Measurements from ENCODE around the gene PDZRN4.
"Not testable (repeated sequence)": the region's sequence is repeated elsewhere in the genome, so short reads cannot be mapped to it uniquely, and the experiment has no call there.

PDZRN4 gene

GRCh38 chr12:41213648-41214047 lies 25.5 kb downstream of the PDZRN4 start:
- DNase-seq (ENCODE audit: low read depth in 2 of 2), result no peak

GRCh38 chr12:41217727-41218126 lies 29.6 kb downstream of the PDZRN4 start:
- DNase-seq (ENCODE audit: low read depth in 2 of 2), result no peak

GRCh38 chr12:41220931-41221330 lies 32.8 kb downstream of the PDZRN4 start:
- no peak for DNase-seq (ENCODE audit: low read depth in 2 of 2)

- no peak for DNase-seq (ENCODE audit: low read depth in 2 of 2)
These were observed 33.4 kb downstream of the PDZRN4 start for GRCh38 chr12:41221491-41221890.

GRCh38 chr12:41223600-41223999 lies 35.5 kb downstream of the PDZRN4 start:
- DNase-seq (ENCODE audit: low read depth in 2 of 2), result no peak

- no peak for DNase-seq (ENCODE audit: low read depth in 2 of 2)
These were observed 35.9 kb downstream of the PDZRN4 start for GRCh38 chr12:41224066-41224465.

GRCh38 chr12:41225179-41225578 lies 37.1 kb downstream of the PDZRN4 start:
- DNase-seq (ENCODE audit: low read depth in 2 of 2), result no peak

- no peak for DNase-seq (ENCODE audit: low read depth in 2 of 2)
These were observed 40.1 kb downstream of the PDZRN4 start for GRCh38 chr12:41228066-41228820.

GRCh38 chr12:41230756-41231155 lies 42.6 kb downstream of the PDZRN4 start:
- DNase-seq (ENCODE audit: low read depth in 2 of 2), result no peak

GRCh38 chr12:41234692-41235091 lies 46.6 kb downstream of the PDZRN4 start:
- DNase-seq (ENCODE audit: low read depth in 2 of 2), result no peak

GRCh38 chr12:41242603-41243002 lies 54.5 kb downstream of the PDZRN4 start:
- DNase-seq (ENCODE audit: low read depth in 2 of 2), result no peak

- DNase-seq (ENCODE audit: low read depth in 2 of 2), result no peak
These were observed 60.3 kb downstream of the PDZRN4 start for GRCh38 chr12:41248391-41248790.

- DNase-seq (ENCODE audit: low read depth in 2 of 2), result no peak
These were observed 62.6 kb downstream of the PDZRN4 start for GRCh38 chr12:41250748-41251147.

- DNase-seq (ENCODE audit: low read depth in 2 of 2), result no peak
These were observed 66.1 kb downstream of the PDZRN4 start for GRCh38 chr12:41254004-41254914.

GRCh38 chr12:41263196-41263595 lies 75.1 kb downstream of the PDZRN4 start:
- DNase-seq (ENCODE audit: low read depth in 2 of 2), result not testable (repeated sequence)

GRCh38 chr12:41264281-41264680 lies 76.2 kb downstream of the PDZRN4 start:
- no peak for DNase-seq (ENCODE audit: low read depth in 2 of 2)

GRCh38 chr12:41269056-41269455 lies 80.9 kb downstream of the PDZRN4 start:
- DNase-seq (ENCODE audit: low read depth in 2 of 2), result no peak

- no peak for DNase-seq (ENCODE audit: low read depth in 2 of 2)
These were observed 83.4 kb downstream of the PDZRN4 start for GRCh38 chr12:41271489-41271888.

GRCh38 chr12:41274643-41275042 lies 86.5 kb downstream of the PDZRN4 start:
- DNase-seq (ENCODE audit: low read depth in 2 of 2), result no peak

GRCh38 chr12:41277100-41277945 lies 89.2 kb downstream of the PDZRN4 start:
- no peak for DNase-seq (ENCODE audit: low read depth in 2 of 2)

- no peak for DNase-seq (ENCODE audit: low read depth in 2 of 2)
These were observed 89.8 kb downstream of the PDZRN4 start for GRCh38 chr12:41277946-41278267.

All from stimulated activated CD8-positive, alpha-beta memory T cell treated with anti-CD3 and anti-CD28 coated beads, Interleukin-15, amount 100 ng/mL, for 48 hours (primary cell).